Calu3 (cell line): ENCODE data around the gene RRP1B. TPM values are rescaled to one million over a fixed set of nuclear protein-coding genes. Genes with fewer than 3 reads are reported as not detected.
A peak's percentile ranks its signal among the peaks of the same experiment; 100 is the strongest.

Experiments used
- BruUV-seq: library from RNA; stranded (reverse); fragments of 400-500 nt; replicated peaks from 2 replicates; lab custom pipeline; 2021; lab: Mats Ljungman, UMichigan
- CTCF ChIA-PET: fragments of 300-600 bp; sonication (Branson Sonifier 250); formaldehyde crosslinking; loops from one replicate; lab custom pipeline; 2022; ENCODE audit warnings: antibody characterized with exemption; lab: Charles Lee
- DNase-seq: peaks from one replicate; pipeline ENCODE4 v3.0.0; 2022
- H3K27ac Mint-ChIP-seq: one replicate; pipeline ENCODE4 v1.8.0; 2022; ENCODE audit warnings: mixed read lengths; ENCODE audit not compliant: unreplicated experiment
- H3K27me3 Mint-ChIP-seq: one replicate; pipeline ENCODE4 v1.8.0; 2022; ENCODE audit warnings: mixed read lengths; ENCODE audit not compliant: unreplicated experiment
- H3K36me3 Mint-ChIP-seq: one replicate; pipeline ENCODE4 v1.8.0; 2022; ENCODE audit warnings: mild to moderate bottlenecking, moderate library complexity, mixed read lengths; ENCODE audit not compliant: insufficient read depth, unreplicated experiment
- H3K4me1 Mint-ChIP-seq: one replicate; pipeline ENCODE4 v1.8.0; 2022; ENCODE audit warnings: mild to moderate bottlenecking, low read depth, mixed read lengths; ENCODE audit not compliant: unreplicated experiment
- H3K4me3 Mint-ChIP-seq: one replicate; pipeline ENCODE4 v1.8.0; 2022; ENCODE audit warnings: mild to moderate bottlenecking, low read depth, moderate library complexity, mixed read lengths; ENCODE audit not compliant: unreplicated experiment
- H3K9me3 Mint-ChIP-seq: one replicate; pipeline ENCODE4 v1.8.0; 2022; ENCODE audit warnings: low read depth, mixed read lengths; ENCODE audit not compliant: unreplicated experiment
- CTCF ChIP-seq: fragments of 200-600 bp; IDR thresholded peaks from one replicate; pipeline ENCODE4 v1.8.0; 2022; ENCODE audit warnings: antibody characterized with exemption; ENCODE audit not compliant: unreplicated experiment
- intact Hi-C: fragments of 100-400 bp; cut with micrococcal nuclease; formaldehyde crosslinking; loops from one replicate; pipeline ENCODE4 v1.10.0; 2022; ENCODE audit not compliant: unreplicated experiment
- total RNA-seq: library from RNA; stranded (reverse); gene quantifications from 2 replicates; pipeline ENCODE4 v1.2.3, GENCODE V29; 2022

The RRP1B gene
- total RNA-seq, 1 experiment from 2014 or later: 26.0 TPM

GRCh38 chr21:43733060-43733459 is 73.7 kb downstream of the RRP1B start:
- BruUV-seq: no TSS peak
- Mint-ChIP-seq H3K27me3 (no peaks in the 10 kb centered on the region), H3K4me3 (no peak overlapping the region), H3K36me3 (peaks cover 52% of the 10 kb centered on the region), H3K4me1 (peaks cover 28% of the 10 kb centered on the region), H3K27ac (no peak overlapping the region), H3K9me3 (no peaks in the 10 kb centered on the region)
- no peak for TF ChIP-seq CTCF
- CTCF ChIA-PET: no interaction called here
- DNase-seq: no peak
- intact Hi-C loops: no loop called here

GRCh38 chr21:43733529-43734071 is 74.2 kb downstream of the RRP1B start:
- intact Hi-C loops: no loop called here
- no peak for TF ChIP-seq CTCF
- peak overlapping the region; percentile 3 for H3K4me3 Mint-ChIP-seq
- no peak overlapping the region for H3K27ac Mint-ChIP-seq
- no TSS peak for BruUV-seq
- peaks cover 28% of the 10 kb centered on the region for H3K4me1 Mint-ChIP-seq
- CTCF ChIA-PET: no interaction called here
- peak; percentile 9 for DNase-seq
- H3K9me3 Mint-ChIP-seq: no peaks in the 10 kb centered on the region
- H3K27me3 Mint-ChIP-seq: no peaks in the 10 kb centered on the region
- H3K36me3 Mint-ChIP-seq: peaks cover 47% of the 10 kb centered on the region

GRCh38 chr21:43734131-43734927 is 75.0 kb downstream of the RRP1B start:
- TF ChIP-seq CTCF: no peak
- CTCF ChIA-PET: no interaction called here
- intact Hi-C loops: no loop called here
- Mint-ChIP-seq H3K36me3 (peaks cover 44% of the 10 kb centered on the region), H3K27me3 (no peaks in the 10 kb centered on the region), H3K4me1 (peaks cover 22% of the 10 kb centered on the region), H3K9me3 (no peaks in the 10 kb centered on the region), H3K27ac (no peak overlapping the region), H3K4me3 (peak overlapping the region; percentile 3)
- DNase-seq: peak; percentile 15
- no TSS peak for BruUV-seq

GRCh38 chr21:43734928-43735229 is 75.5 kb downstream of the RRP1B start:
- no peak overlapping the region for H3K4me3 Mint-ChIP-seq
- CTCF ChIA-PET: no interaction called here
- no peaks in the 10 kb centered on the region for H3K9me3 Mint-ChIP-seq
- no peak overlapping the region for H3K27ac Mint-ChIP-seq
- intact Hi-C loops: no loop called here
- peaks cover 18% of the 10 kb centered on the region for H3K4me1 Mint-ChIP-seq
- peaks cover 44% of the 10 kb centered on the region for H3K36me3 Mint-ChIP-seq
- BruUV-seq: no TSS peak
- no peak for TF ChIP-seq CTCF
- DNase-seq: no peak
- H3K27me3 Mint-ChIP-seq: no peaks in the 10 kb centered on the region
